Peyer's patch (tissue), 4 donors: ENCODE data around the gene BMP6.

Source experiments
- CTCF ChIP-seq, 6 experiments: fragments of 450-650 bp in 4 of 6; fragments of 200-600 bp in 2 of 6; sonication (generic) in 1 of 6; IDR thresholded peaks; one replicate each; pipeline ENCODE4 v1.5.1; 2017 to 2019; ENCODE audit warnings: antibody characterized with exemption in 6 of 6, mild to moderate bottlenecking in 3 of 6, moderate library complexity in 1 of 6
- POLR2A ChIP-seq, 2 donors: fragments of 450-650 bp; IDR thresholded peaks; one replicate each; pipeline ENCODE4 v1.5.1; 2017; ENCODE audit warnings: antibody characterized with exemption in 2 of 2, mild to moderate bottlenecking in 2 of 2, moderate library complexity in 2 of 2

- TF ChIP-seq CTCF (IDR thresholded peaks at IDR 0.05) (no peak), POLR2A (IDR thresholded peaks at IDR 0.05) (no peak)
Measured at GRCh38 chr6:7696061-7696460, 29.8 kb upstream of the BMP6 start.
